ENCODE measurements around the gene OLFM2. TPM values are rescaled to one million over a fixed set of nuclear protein-coding genes. Genes with fewer than 3 reads are reported as not detected.

Gene OLFM2
- total and polyA plus RNA-seq, 9 of the 15 experiments (the other 6 are each of a cell fraction or from before 2014, with no cell fraction given): 0.10 to 0.33 (median 0.23) TPM; not detected in 4

GRCh38 chr19:9818734-9819595, 117.3 kb downstream of the OLFM2 start, which contains the start of gene FBXL12 (continued):
- 0 out of 2 replicates have a peak, but pooled peaks have one; percentile 37 for TF ChIP-seq HMGXB4 (CRISPR knock-in tag; IDR thresholded peaks at IDR 0.05)
- TF ChIP-seq MAFG (tag; conservative IDR thresholded peaks at IDR 0.05): no peak
- TF ChIP-seq SRSF7 (optimal IDR thresholded peaks at IDR 0.05; ENCODE audit: low read depth, low read length): no peak
- no peak for TF ChIP-seq MCM3 (IDR thresholded peaks at IDR 0.05)
- peak; percentile 91 for TF ChIP-seq NKRF (IDR thresholded peaks at IDR 0.05; ENCODE audit: borderline replicate concordance)
- peak; percentile 99 for TF ChIP-seq C11orf30 (IDR thresholded peaks at IDR 0.05; ENCODE audit: low read depth)
- TF ChIP-seq ZNF551 (CRISPR knock-in tag; IDR thresholded peaks at IDR 0.05): no peak
- TF ChIP-seq DMBX1 (CRISPR knock-in tag; IDR thresholded peaks at IDR 0.05; ENCODE audit: borderline replicate concordance): no peak
- no peak for TF ChIP-seq ZNF24 (IDR thresholded peaks at IDR 0.05)
- TF ChIP-seq TEAD4 (IDR thresholded peaks at IDR 0.05; ENCODE audit: low read length): no peak
- no peak for TF ChIP-seq TEAD4 (CRISPR knock-in tag; IDR thresholded peaks at IDR 0.05; ENCODE audit: borderline replicate concordance)
- no peak for TF ChIP-seq ZNF444 (CRISPR knock-in tag; IDR thresholded peaks at IDR 0.05)
- peak; percentile 74; the same call in 1 of the 2 replicates for TF ChIP-seq TARDBP (IDR thresholded peaks at IDR 0.05)
- TF ChIP-seq TRIM24 (IDR thresholded peaks at IDR 0.05): no peak
- TF ChIP-seq CHD4 (IDR thresholded peaks at IDR 0.05; ENCODE audit: insufficient read depth, insufficient replicate concordance, low read depth, low read length, poor library complexity, severe bottlenecking): no peak
- no peak for TF ChIP-seq HMGN3 (IDR thresholded peaks at IDR 0.05; ENCODE audit: borderline replicate concordance, extremely low read depth, insufficient read length, low read depth, low read length)
- no peak for TF ChIP-seq FOXK2 (conservative IDR thresholded peaks at IDR 0.05 in 1 of 2, IDR thresholded peaks at IDR 0.05 in 1 of 2; ENCODE audit: low read depth in 2 of 2)
- peak; percentile 56; the same call in 1 of the 2 replicates for TF ChIP-seq ATF7 (IDR thresholded peaks at IDR 0.05)
- no peak for TF ChIP-seq NCOA2 (IDR thresholded peaks at IDR 0.05; ENCODE audit: partially characterized antibody in 2 of 2)
- no peak for TF ChIP-seq ZC3H4 (CRISPR knock-in tag; IDR thresholded peaks at IDR 0.05; ENCODE audit: borderline replicate concordance)
- TF ChIP-seq SP1 (CRISPR knock-in tag; IDR thresholded peaks at IDR 0.05): peak; percentile 69; the same call in 1 of the 2 replicates
- no peak for TF ChIP-seq HEY1 (CRISPR knock-in tag; IDR thresholded peaks at IDR 0.05; ENCODE audit: borderline replicate concordance)
- TF ChIP-seq RBM14 (IDR thresholded peaks at IDR 0.05; ENCODE audit: borderline replicate concordance, insufficient read depth, low read depth, low read length): no peak
- no peak for TF ChIP-seq RBM25 (IDR thresholded peaks at IDR 0.05; ENCODE audit: low read depth, low read length, severe bottlenecking)
- TF ChIP-seq ZNF133 (CRISPR knock-in tag; IDR thresholded peaks at IDR 0.05): no peak
- TF ChIP-seq ZNF436 (CRISPR knock-in tag; IDR thresholded peaks at IDR 0.05): no peak
- TF ChIP-seq KHSRP (IDR thresholded peaks at IDR 0.05): no peak
